Ovary (tissue), 9 donors: ENCODE results near the gene CDH23. TPM values are rescaled to one million over a fixed set of nuclear protein-coding genes. Genes with fewer than 3 reads are reported as not detected.

ENCODE experiments used
- DNase-seq, 5 donors: peaks; one replicate each; pipeline ENCODE4 v3.0.0-alpha.2; 2019 to 2020
- H3K27ac ChIP-seq, 2 donors: fragments of 200-600 bp; one replicate each; pipeline versions ENCODE4 v1.5.1 to v1.8.0; 2019 to 2022
- H3K27me3 ChIP-seq: fragments of 200-600 bp; one replicate; pipeline ENCODE4 v1.8.0; 2022
- H3K36me3 ChIP-seq: fragments of 200-600 bp; sonication (generic); one replicate; pipeline ENCODE4 v1.5.1; 2019
- H3K4me1 ChIP-seq: one replicate; pipeline ENCODE4 v1.8.1; 2013; ENCODE audit warnings: mild to moderate bottlenecking, moderate library complexity; ENCODE audit not compliant: insufficient read depth
- H3K4me3 ChIP-seq: fragments of 200-600 bp; sonication (generic); one replicate; pipeline ENCODE4 v1.5.1; 2017
- H3K9me3 ChIP-seq, 2 donors: fragments of 200-600 bp in 1 of 2; sonication (generic) in 1 of 2; one replicate each; pipeline versions ENCODE4 v1.5.1 to v1.8.1; 2013 to 2019; ENCODE audit warnings: mild to moderate bottlenecking in 1 of 2, moderate library complexity in 1 of 2
- CTCF ChIP-seq, 3 donors: fragments of 450-650 bp in 2 of 3; fragments of 200-600 bp in 1 of 3; IDR thresholded peaks; one replicate each; pipeline versions ENCODE4 v1.5.1 to v1.8.0; 2016 to 2022; ENCODE audit warnings: antibody characterized with exemption in 3 of 3, mild to moderate bottlenecking in 1 of 3
- EP300 ChIP-seq: sonication (generic); formaldehyde crosslinking; IDR thresholded peaks from one replicate; pipeline ENCODE4 v1.6.1; 2017; ENCODE audit warnings: antibody characterized with exemption
- POLR2A ChIP-seq: fragments of 450-650 bp; IDR thresholded peaks from one replicate; pipeline ENCODE4 v1.6.1; 2017; ENCODE audit warnings: antibody characterized with exemption, mild to moderate bottlenecking, moderate library complexity
- WGBS, 3 donors: extraction: QIAGEN DNeasy Blood & Tissue Kit in 1 of 3; methylation state at CpG; one replicate each; pipeline versions ENCODE4 v1.1.5 to v1.1.7; 2013 to 2017; 5-methylcytosine and 5-hydroxymethylcytosine counted together
- intact Hi-C, 4 donors: fragments of 100-400 bp; cut with DNase I; formaldehyde crosslinking; loops; one replicate each; pipeline versions ENCODE4 v1.11.0 to v1.15.1; 2022 to 2023
- polyA plus RNA-seq, 2 donors: library from polyadenylated mRNA; stranded (reverse); fragments of 200-250 nt in 1 of 2; fragments of 350-450 nt in 1 of 2; fragmentation: Illumina TruSeq in 1 of 2; extraction: RNeasy Lipid Tissue Mini Kit (QIAGEN cat#74804) in 1 of 2; gene quantifications; one replicate each; pipeline ENCODE4 v1.2.3, GENCODE V29; 2013 to 2014
- total RNA-seq, 7 donors: library from RNA; depleted of rRNA in 2 of 7; stranded (reverse); fragments of >200 nt in 2 of 7; fragmentation: NEBNext Ultra II Directional in 3 of 7; extraction: Animal tissue kit (Norgen Biotek cat#: 25700) in 3 of 7; gene quantifications; one replicate each; pipeline versions ENCODE4 v1.1.0 to v1.2.4, GENCODE V29; 2016 to 2023
- donor health status: DM: no; HTN: no; CAD: no; lungs with moderate emphysema.
- donor health status: DM: no; HTN: no; CAD: no.
- donor health status: Bipolar disorder and iron deficiency.
- donor health status: DM: yes; HTN: yes; CAD: no.
- donor health status: DM: no; HTN: no; CAD: no.
- donor health status: DM: yes; HTN: yes; CAD: no.

CDH23 gene
- total and polyA plus RNA-seq, 9 donors, result 7.5 to 108 (median 39.1) TPM

GRCh38 chr10:71564194-71564820 lies 167.6 kb downstream of the CDH23 start:
- H3K27me3 ChIP-seq, result no peaks in the 10 kb centered on the region
- no peaks in the 10 kb centered on the region for H3K36me3 ChIP-seq
- no peak overlapping the region for H3K27ac ChIP-seq
- no peak for TF ChIP-seq POLR2A
- TF ChIP-seq EP300, result no peak
- TF ChIP-seq CTCF (IDR thresholded peaks at IDR 0.05), result no peak
- intact Hi-C loops, result no loop called here
- WGBS, 3 donors, result 87 to 90% (median 90%) methylated on average over 12 of the region's 12 CpGs
- H3K4me1 ChIP-seq, result no peaks in the 10 kb centered on the region
- DNase-seq, result no peak
- no peaks in the 10 kb centered on the region for H3K9me3 ChIP-seq
- no peak overlapping the region for H3K4me3 ChIP-seq

- Histone ChIP-seq H3K27me3 (no peaks in the 10 kb centered on the region), H3K36me3 (no peaks in the 10 kb centered on the region), H3K4me1 (no peaks in the 10 kb centered on the region), H3K27ac (no peak overlapping the region), H3K9me3 (no peaks in the 10 kb centered on the region), H3K4me3 (no peak overlapping the region)
- WGBS, 3 donors, result 88 to 93% (median 89%) methylated on average over 2 of the region's 2 CpGs
- DNase-seq, result peak in 3 of 5 donors; percentile 39 to 53 (median 53)
- no peak for TF ChIP-seq CTCF (IDR thresholded peaks at IDR 0.05)
- TF ChIP-seq POLR2A, result no peak
- no peak for TF ChIP-seq EP300
- intact Hi-C loops, result loop anchor here in 2 of 4 donors (5.0 kb wide), 1 partner anchor 168 kb away; the partner anchor contains the start of gene CDH23 (in 2 of the 2)
Measured at GRCh38 chr10:71565284-71566000, 168.7 kb downstream of the CDH23 start.

GRCh38 chr10:71567006-71567405 lies 170.3 kb downstream of the CDH23 start:
- TF ChIP-seq POLR2A (no peak), EP300 (no peak), CTCF (IDR thresholded peaks at IDR 0.05) (no peak)
- Histone ChIP-seq H3K27me3 (no peaks in the 10 kb centered on the region), H3K4me3 (no peak overlapping the region), H3K36me3 (no peaks in the 10 kb centered on the region), H3K4me1 (no peaks in the 10 kb centered on the region), H3K27ac (no peak overlapping the region), H3K9me3 (no peaks in the 10 kb centered on the region)
- WGBS, 3 donors, result 92 to 94% (median 94%) methylated on average over 5 of the region's 5 CpGs
- DNase-seq, result no peak
- intact Hi-C loops, result loop anchor here in 2 of 4 donors (5.0 kb wide), 1 partner anchor 170 kb away; the partner anchor contains the start of gene CDH23 (in 2 of the 2)

- Histone ChIP-seq H3K36me3 (no peaks in the 10 kb centered on the region), H3K4me1 (no peaks in the 10 kb centered on the region), H3K27ac (no peak overlapping the region), H3K4me3 (no peak overlapping the region), H3K9me3 (no peaks in the 10 kb centered on the region), H3K27me3 (no peaks in the 10 kb centered on the region)
- WGBS, 3 donors, result 81 to 95% (median 92%) methylated on average over 5 of the region's 5 CpGs
- TF ChIP-seq CTCF (IDR thresholded peaks at IDR 0.05), result no peak
- no peak for TF ChIP-seq EP300
- TF ChIP-seq POLR2A, result no peak
- intact Hi-C loops, result loop anchor here in 2 of 4 donors (5.0 kb wide), 1 partner anchor 172 kb away; the partner anchor contains the start of gene CDH23 (in 2 of the 2)
- DNase-seq, result no peak
Measured at GRCh38 chr10:71568896-71569492, 172.3 kb downstream of the CDH23 start.
